Panc1 (cell line): Measurements from ENCODE around the gene PJA1. TPM values are rescaled to one million over a fixed set of nuclear protein-coding genes. Genes with fewer than 3 reads are reported as not detected.

Experiments
- ATAC-seq: fragments of 200-7000 bp; cut with Tn5 transposase; 2 replicates; pipeline ENCODE4 v1.9.1; 2020; ENCODE audit warnings: mild to moderate bottlenecking, moderate library complexity
- BruUV-seq: library from RNA; stranded (reverse); fragments of 400-500 nt; replicated peaks from 2 replicates; lab custom pipeline; 2021; lab: Mats Ljungman, UMichigan
- CTCF ChIA-PET: fragments of 300-600 bp; sonication (Branson Sonifier 250); formaldehyde crosslinking; loops from one replicate; lab custom pipeline; 2022; ENCODE audit warnings: antibody characterized with exemption; lab: Charles Lee
- POLR2A ChIA-PET: fragments of 300-600 bp; sonication (Branson Sonifier 250); formaldehyde crosslinking; loops from one replicate; lab custom pipeline; 2022; ENCODE audit warnings: antibody characterized with exemption; lab: Charles Lee
- DNase-seq: peaks from one replicate; pipeline ENCODE4 v3.0.0-alpha.2; 2010; ENCODE audit warnings: low read depth, low spot score
- H3K27ac ChIP-seq: 2 replicates; pipeline ENCODE4 v1.5.1; 2011; ENCODE audit warnings: mild to moderate bottlenecking, low read length, inconsistent platforms
- H3K27me3 ChIP-seq: fragments of 200-500 bp; sonication (Bioruptor generic); 2 replicates; pipeline ENCODE4 v1.6.0; 2014; ENCODE audit warnings: low read length, inconsistent platforms; ENCODE audit not compliant: control insufficient read depth, insufficient read depth
- H3K36me3 ChIP-seq: fragments of 200-500 bp; sonication (Bioruptor generic); 2 replicates; pipeline ENCODE4 v1.5.1; 2014; ENCODE audit warnings: inconsistent platforms, mild to moderate bottlenecking, low read length, moderate library complexity; ENCODE audit not compliant: control insufficient read depth, insufficient read depth
- H3K4me1 ChIP-seq: 2 replicates; pipeline ENCODE4 v1.5.1; 2011; ENCODE audit warnings: inconsistent platforms, mild to moderate bottlenecking, low read length, moderate library complexity; ENCODE audit not compliant: control insufficient read depth, insufficient read depth
- H3K4me3 ChIP-seq, 2 experiments: 2 replicates each; pipeline ENCODE4 v1.5.1; 2011 to 2012; ENCODE audit warnings: low read depth in 2 of 2, low read length in 2 of 2, mild to moderate bottlenecking in 2 of 2, inconsistent platforms in 1 of 2, moderate library complexity in 1 of 2
- H3K9me3 ChIP-seq: fragments of 200-500 bp; sonication (Bioruptor generic); 2 replicates; pipeline ENCODE4 v1.5.1; 2014; ENCODE audit warnings: low read depth, mild to moderate bottlenecking, inconsistent platforms, low read length, moderate library complexity; ENCODE audit not compliant: control insufficient read depth, insufficient read depth
- POLR2AphosphoS5 ChIP-seq: IDR thresholded peaks from 2 replicates; pipeline ENCODE4 v1.6.1; 2012; ENCODE audit warnings: mild to moderate bottlenecking, low read depth, low read length, moderate library complexity
- SIN3A ChIP-seq: IDR thresholded peaks from 2 replicates; pipeline ENCODE4 v1.6.1; 2012; ENCODE audit warnings: low read depth, mild to moderate bottlenecking, low read length, moderate library complexity, borderline replicate concordance; ENCODE audit not compliant: insufficient read depth
- TCF7L2 ChIP-seq: IDR thresholded peaks from 2 replicates; pipeline ENCODE4 v1.6.1; 2011; ENCODE audit warnings: mild to moderate bottlenecking, low read depth, low read length, inconsistent platforms
- in situ Hi-C: cut with HindIII; loops from 2 replicates; pipeline ENCODE4 v1.10.0; 2016; ENCODE audit warnings: low sequenced_read_pairs, low pct_unique_long_range_greater_than_20kb
- intact Hi-C: fragments of 100-400 bp; cut with micrococcal nuclease; formaldehyde crosslinking; loops from one replicate; pipeline ENCODE4 v1.10.0; 2022; ENCODE audit not compliant: unreplicated experiment
- total RNA-seq: library from RNA; stranded (reverse); gene quantifications from one replicate; pipeline ENCODE4 v1.2.1, GENCODE V29; 2021; ENCODE audit not compliant: unreplicated experiment
- TF ChIP-seq, protein P1 (sequence below): fragments of 450-650 bp; IDR thresholded peaks from 2 replicates; pipeline ENCODE4 v1.5.1; 2017; ENCODE audit warnings: mild to moderate bottlenecking
- TF ChIP-seq, protein P2 (sequence below), 2 experiments: IDR thresholded peaks; 2 replicates each; pipeline ENCODE4 v1.6.1; 2011 to 2012; ENCODE audit warnings: low read depth in 2 of 2, control low read depth in 1 of 2, low read length in 1 of 2, mild to moderate bottlenecking in 1 of 2, moderate library complexity in 1 of 2; ENCODE audit not compliant: insufficient read depth in 1 of 2

PJA1 gene
- total RNA-seq, 1 experiment from 2014 or later: 11.8 TPM

DNA sequence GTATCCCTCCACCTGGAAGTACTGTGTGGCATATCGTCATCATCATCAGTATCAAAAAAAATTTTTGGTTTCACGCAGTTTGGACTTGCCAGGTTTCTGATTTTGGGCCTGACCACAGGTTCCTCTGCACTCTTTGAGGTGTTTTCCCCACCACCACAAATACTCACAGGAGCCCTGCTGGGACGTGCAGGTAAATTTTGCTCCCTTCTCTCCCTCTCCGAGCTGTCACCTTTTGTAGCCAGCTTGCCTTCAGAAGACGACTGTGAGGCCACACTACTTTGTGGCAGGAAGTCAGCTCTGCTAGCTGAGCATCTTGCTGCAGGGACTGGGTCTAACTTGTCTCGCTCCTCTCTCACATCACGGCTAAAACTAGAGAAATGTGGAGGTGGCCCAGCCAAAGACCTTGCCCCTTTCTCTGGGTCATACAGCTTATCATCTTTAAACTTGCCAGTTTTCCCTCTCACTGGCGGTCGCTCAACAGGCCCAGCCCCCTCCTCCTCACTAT is 2.8 kb downstream of the PJA1 start:
- H3K27me3 ChIP-seq: no peaks in the 10 kb centered on the region
- in situ Hi-C loops (no loop called here), intact Hi-C loops (no loop called here)
- no peak overlapping the region for H3K4me3 ChIP-seq
- H3K27ac ChIP-seq: no peak overlapping the region
- BruUV-seq: no TSS peak
- DNase-seq (no peak), ATAC-seq (no peak)
- TF ChIP-seq POLR2AphosphoS5: no peak
- TF ChIP-seq, protein P1, sequence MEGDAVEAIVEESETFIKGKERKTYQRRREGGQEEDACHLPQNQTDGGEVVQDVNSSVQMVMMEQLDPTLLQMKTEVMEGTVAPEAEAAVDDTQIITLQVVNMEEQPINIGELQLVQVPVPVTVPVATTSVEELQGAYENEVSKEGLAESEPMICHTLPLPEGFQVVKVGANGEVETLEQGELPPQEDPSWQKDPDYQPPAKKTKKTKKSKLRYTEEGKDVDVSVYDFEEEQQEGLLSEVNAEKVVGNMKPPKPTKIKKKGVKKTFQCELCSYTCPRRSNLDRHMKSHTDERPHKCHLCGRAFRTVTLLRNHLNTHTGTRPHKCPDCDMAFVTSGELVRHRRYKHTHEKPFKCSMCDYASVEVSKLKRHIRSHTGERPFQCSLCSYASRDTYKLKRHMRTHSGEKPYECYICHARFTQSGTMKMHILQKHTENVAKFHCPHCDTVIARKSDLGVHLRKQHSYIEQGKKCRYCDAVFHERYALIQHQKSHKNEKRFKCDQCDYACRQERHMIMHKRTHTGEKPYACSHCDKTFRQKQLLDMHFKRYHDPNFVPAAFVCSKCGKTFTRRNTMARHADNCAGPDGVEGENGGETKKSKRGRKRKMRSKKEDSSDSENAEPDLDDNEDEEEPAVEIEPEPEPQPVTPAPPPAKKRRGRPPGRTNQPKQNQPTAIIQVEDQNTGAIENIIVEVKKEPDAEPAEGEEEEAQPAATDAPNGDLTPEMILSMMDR: no peak
- TF ChIP-seq, protein P2, sequence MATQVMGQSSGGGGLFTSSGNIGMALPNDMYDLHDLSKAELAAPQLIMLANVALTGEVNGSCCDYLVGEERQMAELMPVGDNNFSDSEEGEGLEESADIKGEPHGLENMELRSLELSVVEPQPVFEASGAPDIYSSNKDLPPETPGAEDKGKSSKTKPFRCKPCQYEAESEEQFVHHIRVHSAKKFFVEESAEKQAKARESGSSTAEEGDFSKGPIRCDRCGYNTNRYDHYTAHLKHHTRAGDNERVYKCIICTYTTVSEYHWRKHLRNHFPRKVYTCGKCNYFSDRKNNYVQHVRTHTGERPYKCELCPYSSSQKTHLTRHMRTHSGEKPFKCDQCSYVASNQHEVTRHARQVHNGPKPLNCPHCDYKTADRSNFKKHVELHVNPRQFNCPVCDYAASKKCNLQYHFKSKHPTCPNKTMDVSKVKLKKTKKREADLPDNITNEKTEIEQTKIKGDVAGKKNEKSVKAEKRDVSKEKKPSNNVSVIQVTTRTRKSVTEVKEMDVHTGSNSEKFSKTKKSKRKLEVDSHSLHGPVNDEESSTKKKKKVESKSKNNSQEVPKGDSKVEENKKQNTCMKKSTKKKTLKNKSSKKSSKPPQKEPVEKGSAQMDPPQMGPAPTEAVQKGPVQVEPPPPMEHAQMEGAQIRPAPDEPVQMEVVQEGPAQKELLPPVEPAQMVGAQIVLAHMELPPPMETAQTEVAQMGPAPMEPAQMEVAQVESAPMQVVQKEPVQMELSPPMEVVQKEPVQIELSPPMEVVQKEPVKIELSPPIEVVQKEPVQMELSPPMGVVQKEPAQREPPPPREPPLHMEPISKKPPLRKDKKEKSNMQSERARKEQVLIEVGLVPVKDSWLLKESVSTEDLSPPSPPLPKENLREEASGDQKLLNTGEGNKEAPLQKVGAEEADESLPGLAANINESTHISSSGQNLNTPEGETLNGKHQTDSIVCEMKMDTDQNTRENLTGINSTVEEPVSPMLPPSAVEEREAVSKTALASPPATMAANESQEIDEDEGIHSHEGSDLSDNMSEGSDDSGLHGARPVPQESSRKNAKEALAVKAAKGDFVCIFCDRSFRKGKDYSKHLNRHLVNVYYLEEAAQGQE (IDR thresholded peaks at IDR 0.05; ENCODE audit: insufficient read depth in 1 of 2, low read depth in 2 of 2, low read length in 1 of 2): no peak
- no peak for TF ChIP-seq TCF7L2
- TF ChIP-seq SIN3A: no peak
- no peaks in the 10 kb centered on the region for H3K9me3 ChIP-seq
- H3K4me1 ChIP-seq: no peaks in the 10 kb centered on the region
- ChIA-PET CTCF (no interaction called here), POLR2A (no interaction called here)
- H3K36me3 ChIP-seq: no peaks in the 10 kb centered on the region

- Histone ChIP-seq H3K27me3 (no peaks in the 10 kb centered on the region), H3K4me3 (no peak overlapping the region), H3K9me3 (no peaks in the 10 kb centered on the region), H3K27ac (no peak overlapping the region), H3K36me3 (no peaks in the 10 kb centered on the region), H3K4me1 (no peaks in the 10 kb centered on the region)
- ATAC-seq: no peak
- no peak for DNase-seq
- intact Hi-C loops (no loop called here), in situ Hi-C loops (no loop called here)
- TF ChIP-seq SIN3A (no peak), POLR2AphosphoS5 (no peak), TCF7L2 (no peak)
- TF ChIP-seq, protein P2 (IDR thresholded peaks at IDR 0.05; ENCODE audit: insufficient read depth in 1 of 2, low read depth in 2 of 2, low read length in 1 of 2): no peak
- TF ChIP-seq, protein P1: no peak
- CTCF ChIA-PET: no interaction called here
- POLR2A ChIA-PET: no interaction called here
- TSS peak; percentile 77 for BruUV-seq
Measured at GRCh38 chrX:69161786-69162349, 3.4 kb downstream of the PJA1 start.
